Effector memory CD4-positive, alpha-beta T cell (primary cell): ENCODE data around the gene CSF1.

Experiments
- DNase-seq, 3 donors: peaks; one replicate each; pipeline ENCODE4 v3.0.0-alpha.2; 2020
- H3K27ac ChIP-seq: 2 replicates; pipeline ENCODE4 v1.7.0; 2013; ENCODE audit warnings: mild to moderate bottlenecking, low read length, moderate library complexity; ENCODE audit not compliant: insufficient read depth, poor library complexity, severe bottlenecking
- H3K27me3 ChIP-seq: replicated peaks from 2 replicates; pipeline ENCODE4 v1.7.0; 2013; ENCODE audit warnings: mild to moderate bottlenecking, low read length; ENCODE audit not compliant: insufficient read depth, control insufficient read depth, poor library complexity, severe bottlenecking
- H3K36me3 ChIP-seq: 2 replicates; pipeline ENCODE4 v1.7.0; 2013; ENCODE audit warnings: mild to moderate bottlenecking, low read length, moderate library complexity; ENCODE audit not compliant: control insufficient read depth, insufficient read depth
- H3K4me1 ChIP-seq: 2 replicates; pipeline ENCODE4 v1.7.0; 2013; ENCODE audit warnings: low read length, mild to moderate bottlenecking; ENCODE audit not compliant: control insufficient read depth, insufficient read depth, poor library complexity, severe bottlenecking
- H3K4me3 ChIP-seq: 2 replicates; pipeline ENCODE4 v1.7.0; 2013; ENCODE audit warnings: low read length, low read depth, mild to moderate bottlenecking; ENCODE audit not compliant: insufficient read depth, poor library complexity, severe bottlenecking
- H3K9me3 ChIP-seq: 2 replicates; pipeline ENCODE4 v1.7.0; 2013; ENCODE audit warnings: mild to moderate bottlenecking, low read length, moderate library complexity; ENCODE audit not compliant: control insufficient read depth

The CSF1 gene

DNA sequence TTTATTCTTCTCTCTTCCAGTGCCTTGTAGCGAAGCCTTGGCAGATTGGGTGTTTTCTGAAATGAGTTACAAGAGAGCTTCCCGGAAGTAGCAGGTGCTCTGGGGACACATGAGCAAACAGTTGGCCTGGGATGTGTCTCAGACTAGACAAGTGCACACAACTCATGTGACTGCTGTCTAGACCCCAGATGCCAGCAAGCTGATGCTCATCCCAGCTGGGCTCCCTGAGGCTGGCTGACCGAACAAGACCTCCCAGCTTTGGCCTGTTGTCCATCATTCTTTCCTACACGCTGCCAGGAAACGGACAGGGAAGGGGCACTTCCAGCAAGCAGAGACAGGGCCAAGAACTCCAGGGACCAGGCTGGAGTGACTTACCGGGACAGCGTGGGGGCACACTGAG lies 18.7 kb upstream of the CSF1 start:
- H3K9me3 ChIP-seq: no peaks in the 10 kb centered on the region
- peaks cover 4% of the 10 kb centered on the region for H3K4me1 ChIP-seq
- no peak overlapping the region for H3K27ac ChIP-seq
- no peaks in the 10 kb centered on the region for H3K36me3 ChIP-seq
- no peaks in the 10 kb centered on the region for H3K27me3 ChIP-seq
- no peak for DNase-seq
- no peak overlapping the region for H3K4me3 ChIP-seq

DNA sequence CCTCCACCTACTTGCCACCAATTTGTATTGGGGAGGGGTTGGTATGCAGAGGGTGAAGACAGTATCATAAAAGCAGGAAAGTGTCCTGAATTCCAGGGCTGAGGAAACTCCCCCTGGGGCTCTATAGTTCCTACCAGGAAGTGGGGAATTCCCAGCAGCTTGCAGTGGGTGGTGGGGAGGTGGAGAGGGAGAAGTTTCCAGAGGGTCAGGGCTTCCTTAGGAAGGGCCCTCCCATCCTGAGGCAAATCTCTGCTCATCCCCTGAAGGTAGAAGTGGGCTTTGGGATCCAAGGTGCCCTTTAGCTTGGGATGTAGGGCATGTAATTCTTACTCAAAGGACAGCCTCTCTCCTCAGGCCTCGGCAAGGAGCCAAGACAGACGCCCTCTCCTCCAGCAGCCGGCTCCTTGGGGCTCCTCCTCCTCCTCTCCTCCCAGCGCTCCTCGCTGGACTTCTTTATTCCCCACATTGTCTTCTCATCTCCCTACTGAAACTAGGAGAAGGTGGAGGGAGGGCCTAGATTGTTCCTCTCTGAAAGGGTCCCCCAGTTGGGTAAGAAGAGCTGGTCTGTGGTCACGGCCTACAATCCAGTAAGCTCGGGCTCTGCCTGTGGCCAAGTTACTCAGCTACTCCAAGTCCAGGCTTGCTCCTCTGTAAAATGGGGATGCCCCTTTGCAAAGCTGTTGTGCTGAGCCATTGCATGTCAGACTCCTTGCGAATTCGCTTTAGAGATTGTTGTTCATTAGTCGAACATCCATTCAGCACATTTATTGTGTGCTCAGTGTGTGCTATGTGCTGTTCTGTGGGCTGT lies 17.9 kb upstream of the CSF1 start:
- peaks cover 4% of the 10 kb centered on the region for H3K4me1 ChIP-seq
- H3K27ac ChIP-seq: no peak overlapping the region
- no peaks in the 10 kb centered on the region for H3K9me3 ChIP-seq

DNA sequence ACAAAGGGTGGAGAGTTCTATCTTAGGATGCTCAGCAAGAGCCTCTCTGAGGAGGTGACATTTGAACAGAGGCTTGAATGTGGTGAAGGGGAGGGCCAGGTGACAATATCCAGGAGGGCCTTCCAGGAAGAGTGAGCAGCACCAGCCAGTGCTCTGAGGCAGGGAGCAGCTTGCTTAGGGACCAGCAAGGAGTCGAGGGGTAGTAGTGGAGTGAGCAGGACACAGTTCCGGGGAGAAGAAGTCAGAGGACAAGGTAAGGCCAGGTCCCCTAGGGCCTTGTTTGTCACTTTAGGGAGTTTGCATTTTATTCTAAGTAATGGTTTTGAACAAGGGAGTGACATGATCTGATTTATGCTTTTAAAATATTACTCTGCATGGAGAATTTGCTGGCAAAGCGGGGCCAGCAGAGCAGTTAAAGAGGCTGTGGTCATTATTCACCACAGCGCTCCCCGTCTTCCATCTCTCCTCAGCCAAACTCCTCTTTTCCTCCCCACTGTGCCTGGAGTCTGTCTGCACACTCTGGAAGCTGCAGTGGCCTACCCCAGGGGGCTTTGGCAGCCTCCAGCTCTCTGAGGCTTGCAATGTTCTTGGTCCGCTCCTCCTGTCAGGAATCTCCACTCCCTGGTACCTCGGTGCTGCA lies 17.0 kb upstream of the CSF1 start:
- DNase-seq: no peak
- peaks cover 4% of the 10 kb centered on the region for H3K4me1 ChIP-seq
- no peaks in the 10 kb centered on the region for H3K36me3 ChIP-seq
- H3K4me3 ChIP-seq: no peak overlapping the region
- no peaks in the 10 kb centered on the region for H3K9me3 ChIP-seq
- H3K27ac ChIP-seq: no peak overlapping the region
- no peaks in the 10 kb centered on the region for H3K27me3 ChIP-seq

More for the DNA sequence above, 17.9 kb upstream of the CSF1 start:
- Histone ChIP-seq H3K36me3 (no peaks in the 10 kb centered on the region), H3K27me3 (no peaks in the 10 kb centered on the region), H3K4me3 (no peak overlapping the region)
- DNase-seq: no peak

DNA sequence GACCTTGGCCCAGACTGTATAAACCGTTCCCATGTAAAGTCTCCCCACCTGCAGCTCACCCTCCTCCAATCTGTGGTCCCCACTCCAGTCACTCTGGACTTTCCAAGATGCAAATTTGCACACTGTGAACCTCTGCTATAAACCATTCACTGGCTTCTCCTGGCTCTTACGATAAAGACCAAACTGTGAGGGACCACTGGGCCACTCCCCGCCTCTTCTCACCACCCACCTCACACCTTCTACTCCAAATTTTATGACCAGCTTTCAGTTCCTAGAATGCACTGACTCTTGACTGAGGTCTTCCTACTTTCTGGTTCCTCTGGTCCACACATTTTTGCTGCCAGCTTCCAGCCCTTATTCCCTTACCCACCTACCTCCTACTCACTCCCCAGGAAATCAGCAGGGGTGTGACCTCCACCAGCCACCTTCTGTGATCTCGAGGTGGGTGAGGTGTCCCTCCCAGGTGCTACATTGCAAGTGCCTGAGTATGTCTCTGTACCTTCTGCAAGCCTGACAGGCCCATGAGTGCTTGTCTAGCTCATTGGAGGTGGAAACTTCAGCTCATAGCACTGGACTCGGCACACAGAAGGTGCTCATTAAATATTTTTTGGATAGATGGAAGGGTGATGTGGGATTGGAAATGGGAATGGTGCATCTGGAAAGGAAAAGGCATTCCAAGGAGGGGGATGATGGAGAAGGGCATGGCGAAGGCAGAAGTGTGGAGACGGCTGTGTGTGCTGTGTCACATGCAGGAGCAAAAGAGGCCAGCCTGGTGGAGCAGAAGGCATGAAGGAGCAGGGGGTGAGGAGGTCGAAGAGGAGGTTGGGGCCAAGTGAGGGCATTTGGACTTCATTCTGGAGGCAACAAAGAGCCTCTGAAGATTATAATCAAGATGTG lies 15.6 kb upstream of the CSF1 start:
- no peak overlapping the region for H3K27ac ChIP-seq
- no peaks in the 10 kb centered on the region for H3K9me3 ChIP-seq

DNA sequence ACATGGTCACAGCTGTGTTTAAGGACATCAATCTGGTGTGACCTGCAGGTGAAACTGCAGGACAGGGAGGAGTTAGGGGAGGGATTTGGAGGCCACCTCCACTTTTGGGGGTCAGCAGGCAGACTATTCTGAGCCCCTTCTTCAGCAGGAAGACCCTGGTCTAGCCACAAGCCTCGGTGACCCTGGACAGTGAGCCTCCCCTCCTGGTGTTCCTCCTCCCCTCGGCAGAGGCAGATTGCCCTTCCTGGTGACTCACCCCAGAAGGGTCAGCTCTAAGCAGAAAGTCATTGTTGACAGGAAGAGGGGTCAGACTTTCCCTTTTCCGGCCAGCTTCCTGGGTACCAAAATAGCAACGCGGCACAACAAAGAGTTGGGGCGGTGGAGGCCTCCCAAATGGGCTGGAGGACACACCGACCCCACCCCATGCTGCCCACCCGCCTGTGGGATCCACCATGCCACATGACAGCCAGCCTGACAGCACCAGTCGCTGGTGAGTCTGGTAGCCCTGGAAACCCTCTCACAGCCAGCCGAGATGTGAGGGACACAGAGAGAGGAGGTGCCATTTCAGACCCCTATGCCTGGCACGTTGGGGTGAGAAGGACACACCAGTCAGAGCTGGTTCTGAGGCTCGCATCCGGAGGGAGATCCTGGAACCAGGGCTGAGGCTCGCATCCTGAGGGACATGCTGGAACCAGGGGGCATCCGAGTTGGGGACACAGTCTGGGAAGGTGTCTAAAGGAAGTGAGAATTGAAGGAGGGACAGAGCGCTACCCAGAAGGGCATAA lies 14.7 kb upstream of the CSF1 start:
- H3K9me3 ChIP-seq: no peaks in the 10 kb centered on the region
- no peak for DNase-seq

More for the DNA sequence above, 15.6 kb upstream of the CSF1 start:
- Histone ChIP-seq H3K36me3 (no peaks in the 10 kb centered on the region), H3K4me1 (peaks cover 4% of the 10 kb centered on the region), H3K27me3 (no peaks in the 10 kb centered on the region), H3K4me3 (no peak overlapping the region)
- no peak for DNase-seq

DNA sequence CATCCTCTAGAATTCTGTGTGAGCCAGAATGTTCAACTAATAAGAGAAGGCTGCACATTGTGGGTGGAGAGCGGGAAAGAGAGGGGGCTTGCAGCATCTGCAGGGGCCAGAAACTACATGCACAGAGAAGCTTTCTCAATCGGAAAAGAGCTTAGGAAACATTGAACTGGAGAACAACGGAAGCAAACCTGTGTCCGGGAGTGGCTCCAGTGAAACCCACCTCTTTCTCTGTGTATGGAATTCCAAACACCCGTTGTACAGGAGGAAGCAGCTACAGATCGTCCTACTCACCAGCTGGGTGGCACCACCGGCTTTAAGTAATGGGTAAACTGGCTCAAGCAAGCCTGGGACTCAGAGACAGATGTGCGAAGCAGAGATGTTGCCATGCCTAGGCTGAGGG lies 14.0 kb upstream of the CSF1 start:
- Histone ChIP-seq H3K4me3 (no peak overlapping the region), H3K27me3 (no peaks in the 10 kb centered on the region), H3K9me3 (no peaks in the 10 kb centered on the region), H3K27ac (no peak overlapping the region), H3K4me1 (peaks cover 4% of the 10 kb centered on the region), H3K36me3 (no peaks in the 10 kb centered on the region)
- no peak for DNase-seq

More for the DNA sequence above, 14.7 kb upstream of the CSF1 start:
- H3K27me3 ChIP-seq: no peaks in the 10 kb centered on the region
- peaks cover 4% of the 10 kb centered on the region for H3K4me1 ChIP-seq
- H3K36me3 ChIP-seq: no peaks in the 10 kb centered on the region
- H3K4me3 ChIP-seq: no peak overlapping the region
- H3K27ac ChIP-seq: no peak overlapping the region

DNA sequence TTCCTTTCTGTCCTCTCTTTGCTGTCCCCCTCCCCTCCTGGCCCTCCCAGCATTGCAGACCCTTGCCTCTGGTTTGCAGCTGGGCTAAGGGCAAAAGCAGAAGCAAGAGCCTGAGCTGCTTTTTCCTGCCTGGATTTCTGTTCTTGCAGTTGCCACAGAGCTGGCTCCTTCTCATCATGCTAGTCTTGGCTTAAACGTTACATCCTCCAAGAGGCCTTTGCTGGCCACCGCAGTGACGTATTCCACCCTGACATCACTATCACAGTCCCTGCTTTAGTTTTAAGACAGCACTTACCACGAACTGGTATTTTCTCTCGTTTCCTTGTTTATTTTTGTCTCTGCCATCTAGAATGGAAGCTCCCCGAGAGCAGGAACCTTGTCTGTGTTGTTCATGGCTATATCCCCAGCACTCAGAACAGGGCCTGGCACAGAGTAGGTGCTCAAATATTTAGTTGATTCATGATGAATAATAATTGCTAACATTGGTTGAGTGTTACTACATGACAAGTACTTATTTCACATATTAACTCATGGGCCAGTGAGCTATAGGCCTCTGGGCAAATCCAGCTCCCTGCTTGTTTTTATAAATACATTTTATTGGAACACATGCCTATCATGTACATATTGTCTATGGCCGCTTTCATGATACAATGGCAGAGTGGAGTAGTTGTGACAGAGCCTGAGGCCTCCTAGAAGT lies 13.2 kb upstream of the CSF1 start:
- Histone ChIP-seq H3K27me3 (no peaks in the 10 kb centered on the region), H3K4me1 (peaks cover 4% of the 10 kb centered on the region), H3K36me3 (no peaks in the 10 kb centered on the region), H3K4me3 (no peak overlapping the region), H3K9me3 (no peaks in the 10 kb centered on the region), H3K27ac (no peak overlapping the region)
- no peak for DNase-seq

DNA sequence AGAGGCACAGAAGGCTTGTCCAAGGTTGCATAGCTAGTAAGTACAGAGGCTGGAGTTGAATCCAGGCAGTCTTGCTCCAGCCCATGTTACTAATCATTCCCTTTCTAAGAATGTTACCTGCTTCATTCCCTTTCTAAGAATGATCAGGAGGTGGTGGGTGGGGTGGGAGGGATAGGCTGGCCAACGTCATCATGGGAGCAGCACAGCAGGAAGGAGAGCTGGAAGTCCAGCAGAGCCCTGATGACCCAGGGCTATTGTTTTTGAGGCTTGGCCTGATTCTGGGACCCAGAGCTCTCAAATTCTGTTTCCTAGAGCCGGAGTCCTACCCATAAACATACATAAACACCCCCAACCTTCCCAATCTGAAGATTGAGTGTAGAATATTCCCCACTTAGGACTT lies 11.8 kb upstream of the CSF1 start:
- Histone ChIP-seq H3K27ac (no peak overlapping the region), H3K27me3 (no peaks in the 10 kb centered on the region), H3K4me1 (peaks cover 4% of the 10 kb centered on the region), H3K36me3 (no peaks in the 10 kb centered on the region), H3K9me3 (no peaks in the 10 kb centered on the region), H3K4me3 (no peak overlapping the region)
- DNase-seq: no peak

DNA sequence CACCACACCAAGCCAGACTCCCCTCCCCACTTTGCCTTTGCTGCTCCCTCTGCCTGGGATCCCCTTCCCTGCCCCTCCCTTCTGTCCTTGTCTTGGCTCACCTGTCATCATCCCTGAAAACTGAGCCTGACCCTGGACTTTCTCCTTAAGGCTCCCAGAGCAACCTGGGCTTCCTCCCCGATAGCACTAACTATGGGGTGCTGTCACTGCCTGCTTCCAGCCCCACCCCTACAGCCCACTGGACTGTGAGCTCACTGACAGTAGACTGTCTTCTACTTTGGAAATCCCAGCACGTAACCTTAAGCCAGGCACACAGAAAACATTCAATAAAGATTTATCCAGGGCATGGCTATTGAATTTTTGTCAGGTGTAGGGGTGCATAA lies 9.5 kb upstream of the CSF1 start:
- DNase-seq: no peak
- Histone ChIP-seq H3K27me3 (no peaks in the 10 kb centered on the region), H3K36me3 (no peaks in the 10 kb centered on the region), H3K4me1 (peaks cover 7% of the 10 kb centered on the region), H3K4me3 (no peak overlapping the region), H3K9me3 (no peaks in the 10 kb centered on the region), H3K27ac (no peak overlapping the region)
